Gastroesophageal sphincter (tissue), 3 donors: Measurements from ENCODE around the gene NEO1.

Experiments
- CTCF ChIP-seq, 4 experiments: fragments of 200-600 bp in 2 of 4; fragments of 450-650 bp in 2 of 4; sonication (generic) in 1 of 4; IDR thresholded peaks; one replicate each; pipeline ENCODE4 v1.5.1; 2017 to 2019; ENCODE audit warnings: antibody characterized with exemption in 4 of 4, mild to moderate bottlenecking in 2 of 4, moderate library complexity in 2 of 4
- EP300 ChIP-seq: sonication (generic); formaldehyde crosslinking; IDR thresholded peaks from one replicate; pipeline ENCODE4 v1.6.1; 2017; ENCODE audit warnings: antibody characterized with exemption, mild to moderate bottlenecking
- POLR2A ChIP-seq, 2 donors: fragments of 450-650 bp; IDR thresholded peaks; one replicate each; pipeline ENCODE4 v1.6.1; 2017; ENCODE audit warnings: antibody characterized with exemption in 2 of 2, mild to moderate bottlenecking in 2 of 2, moderate library complexity in 1 of 2
- POLR2AphosphoS5 ChIP-seq: sonication (generic); formaldehyde crosslinking; IDR thresholded peaks from one replicate; pipeline ENCODE4 v1.6.1; 2017; ENCODE audit warnings: antibody characterized with exemption

- TF ChIP-seq CTCF (IDR thresholded peaks at IDR 0.05) (no peak), POLR2AphosphoS5 (no peak), POLR2A (IDR thresholded peaks at IDR 0.05) (no peak), EP300 (no peak)
Measured at GRCh38 chr15:73333001-73333400, 280.7 kb downstream of the NEO1 start.
